HG03175 (cell line): ENCODE results near the gene SELENOM.
"Not testable (repeated sequence)": the region's sequence is repeated elsewhere in the genome, so short reads cannot be mapped to it uniquely, and the experiment has no call there.

Experiments
- ATAC-seq: cut with Tn5 transposase; IDR thresholded peaks from one replicate; pipeline ENCODE4 v1.9.1; 2021; ENCODE audit warnings: mild to moderate bottlenecking, moderate library complexity; ENCODE audit not compliant: unreplicated experiment

SELENOM gene

GRCh38 chr22:31080848-31081649 lies 26.3 kb downstream of the SELENOM start, which contains the start of gene SMTN:
SMTN (plus strand) TSS chr22:31081318; CDS start chr22:31083259, 1,941 bp downstream.
- ATAC-seq = peak; percentile 58

GRCh38 chr22:31080164-31080847 lies 27.1 kb downstream of the SELENOM start:
- no peak for ATAC-seq

GRCh38 chr22:31079095-31079642 lies 28.2 kb downstream of the SELENOM start:
- no peak for ATAC-seq

GRCh38 chr22:31078389-31078788 lies 29.0 kb downstream of the SELENOM start:
- not testable (repeated sequence) for ATAC-seq

- no peak for ATAC-seq
These were observed 29.7 kb downstream of the SELENOM start for GRCh38 chr22:31077681-31078080.

- no peak for ATAC-seq
These were observed 31.4 kb downstream of the SELENOM start for GRCh38 chr22:31075961-31076360.

GRCh38 chr22:31073545-31074145 lies 33.7 kb downstream of the SELENOM start:
- not testable (repeated sequence) for ATAC-seq

GRCh38 chr22:31073125-31073524 lies 34.2 kb downstream of the SELENOM start:
- not testable (repeated sequence) for ATAC-seq

GRCh38 chr22:31069691-31070314 lies 37.6 kb downstream of the SELENOM start:
- ATAC-seq = not testable (repeated sequence)

- ATAC-seq = no peak
These were observed 38.4 kb downstream of the SELENOM start for GRCh38 chr22:31068970-31069369.

- no peak for ATAC-seq
These were observed 43.0 kb downstream of the SELENOM start for GRCh38 chr22:31064369-31064768.

- ATAC-seq = no peak
These were observed 44.7 kb downstream of the SELENOM start for GRCh38 chr22:31062566-31063230.

GRCh38 chr22:31059663-31060062 lies 47.7 kb downstream of the SELENOM start:
- not testable (repeated sequence) for ATAC-seq

- ATAC-seq = no peak
These were observed 50.3 kb downstream of the SELENOM start for GRCh38 chr22:31056986-31057599.

- no peak for ATAC-seq
These were observed 51.7 kb downstream of the SELENOM start for GRCh38 chr22:31055635-31056159.

GRCh38 chr22:31055117-31055634 lies 52.2 kb downstream of the SELENOM start:
- ATAC-seq = no peak
